GM10847 (cell line): ENCODE results near the gene TGIF1.

Experiments used
- POLR2A ChIP-seq: IDR thresholded peaks from 2 replicates; pipeline ENCODE4 v1.6.1; 2011; ENCODE audit not compliant: insufficient read length; ENCODE audit errors: extremely low read depth

The TGIF1 gene

GRCh38 chr18:3508576-3509549 lies 58.9 kb downstream of the TGIF1 start:
- TF ChIP-seq POLR2A, result no peak
